Activated CD4-positive, CD25-positive, alpha-beta regulatory T cell treated with anti-CD3 and anti-CD28 coated beads, Interleukin-2, amount 50 U/mL, for 24 hours (primary cell): Measurements from ENCODE around the gene ACAP1.

Source experiments
- ATAC-seq, 2 donors: fragments of 150-1000 bp; cut with Tn5 transposase; one replicate each; pipeline ENCODE4 v1.10.0; 2021; ENCODE audit warnings: mild to moderate bottlenecking in 1 of 2, moderate library complexity in 1 of 2

ACAP1 gene

DNA sequence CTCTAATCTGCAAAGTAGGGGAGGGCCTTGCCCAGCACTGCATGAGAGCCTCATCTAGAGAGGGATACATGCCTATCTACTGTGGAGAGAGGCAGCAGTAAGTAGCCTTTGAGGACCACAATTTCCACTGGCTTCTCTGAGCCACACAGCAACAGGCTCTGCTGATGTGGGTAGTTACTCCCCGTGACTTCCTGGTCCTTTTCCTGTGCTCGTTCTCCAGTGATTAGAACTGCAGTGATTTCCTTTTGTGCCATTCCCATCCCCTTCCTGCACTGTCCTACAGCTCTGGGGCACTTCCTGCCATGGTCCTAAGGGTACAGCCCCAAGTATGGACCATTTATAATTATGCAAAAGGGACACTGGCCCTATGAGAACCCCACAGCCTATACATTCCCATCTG lies 55.0 kb downstream of the ACAP1 start:
- ATAC-seq: no peak

DNA sequence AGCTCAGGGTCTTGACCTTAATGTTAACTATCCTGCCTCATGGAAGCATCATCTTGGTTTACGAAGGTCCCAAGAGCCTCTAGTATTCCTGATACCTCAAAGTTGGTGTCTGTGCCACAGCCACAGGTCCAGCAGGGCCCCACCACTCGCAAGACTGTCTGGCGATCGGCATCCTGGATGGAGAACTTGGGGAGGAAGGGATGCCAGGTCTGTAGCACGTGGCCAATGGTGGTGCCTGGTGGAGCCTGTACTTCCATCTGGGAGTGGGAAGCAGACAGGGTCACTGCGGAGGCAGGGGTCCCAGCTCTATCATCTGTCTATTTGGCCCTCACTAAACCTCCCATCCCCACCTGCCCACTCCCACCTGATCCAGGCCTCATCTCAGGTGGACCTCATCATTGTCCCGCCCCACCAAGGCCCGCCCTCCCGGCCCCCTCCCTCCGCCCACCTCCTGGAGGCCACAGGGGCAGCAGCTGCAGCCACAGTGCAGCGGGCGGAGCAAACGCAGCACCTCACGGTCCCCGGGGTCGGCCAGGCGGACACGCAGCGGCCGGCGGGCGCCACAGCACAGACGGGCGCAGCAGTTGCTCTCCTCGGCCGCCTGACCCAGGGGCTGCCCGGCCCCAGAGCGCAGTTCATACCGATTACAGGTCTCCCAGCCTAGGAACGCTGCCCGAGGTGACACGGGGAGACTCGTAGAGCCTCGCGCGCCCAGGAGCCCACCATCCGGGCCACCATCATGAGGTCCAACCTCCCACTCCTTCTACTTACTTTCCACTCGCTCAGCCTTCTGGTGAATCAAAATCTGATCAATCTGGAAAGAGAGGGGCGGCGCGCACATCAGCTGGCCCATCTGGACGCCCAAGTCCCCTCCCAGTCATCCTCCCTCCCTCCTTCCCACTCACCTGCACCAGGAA lies 56.6 kb downstream of the ACAP1 start:
- no peak for ATAC-seq

DNA sequence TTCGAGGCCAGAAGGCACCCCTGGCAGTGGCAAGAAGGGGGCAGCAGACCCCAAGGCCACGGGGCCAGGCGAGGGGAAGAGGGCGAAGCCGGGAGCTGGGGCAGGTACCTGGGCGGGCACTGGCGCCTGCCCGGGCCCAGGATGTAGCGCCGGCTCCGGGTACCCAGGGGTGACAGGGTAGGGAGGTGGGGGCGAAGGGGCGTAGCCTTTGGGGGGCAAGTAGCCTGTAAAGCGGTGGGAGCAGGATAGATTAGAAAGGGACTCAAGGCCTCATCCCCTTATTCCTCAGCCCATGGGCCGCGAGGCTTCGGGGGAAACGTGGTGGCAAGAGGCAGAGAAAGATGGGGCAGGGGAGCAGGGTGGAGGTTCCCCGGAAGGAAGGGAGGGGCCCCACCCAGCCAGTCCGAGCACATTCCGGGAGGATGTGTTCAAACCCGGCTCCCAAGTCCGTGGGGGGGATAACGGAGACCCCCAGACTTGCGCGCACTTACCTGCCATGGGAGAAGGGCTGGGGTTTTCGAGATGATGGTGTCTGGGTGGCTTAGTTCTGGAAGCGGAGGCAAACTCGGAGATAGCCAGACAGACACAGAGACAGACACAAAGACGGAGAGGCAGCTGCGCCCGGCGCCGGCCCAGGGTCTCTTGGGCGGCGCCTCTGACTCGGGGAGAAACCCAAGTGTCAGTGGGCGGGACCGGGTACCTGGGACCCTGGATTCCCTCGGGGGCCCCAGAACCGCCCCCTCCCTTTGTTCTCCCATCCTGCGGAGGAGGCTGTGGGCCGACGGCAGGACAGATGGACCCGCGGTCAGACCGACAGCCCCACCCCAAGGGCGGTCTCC lies 57.5 kb downstream of the ACAP1 start:
- ATAC-seq: peak; percentile 50 to 55

DNA sequence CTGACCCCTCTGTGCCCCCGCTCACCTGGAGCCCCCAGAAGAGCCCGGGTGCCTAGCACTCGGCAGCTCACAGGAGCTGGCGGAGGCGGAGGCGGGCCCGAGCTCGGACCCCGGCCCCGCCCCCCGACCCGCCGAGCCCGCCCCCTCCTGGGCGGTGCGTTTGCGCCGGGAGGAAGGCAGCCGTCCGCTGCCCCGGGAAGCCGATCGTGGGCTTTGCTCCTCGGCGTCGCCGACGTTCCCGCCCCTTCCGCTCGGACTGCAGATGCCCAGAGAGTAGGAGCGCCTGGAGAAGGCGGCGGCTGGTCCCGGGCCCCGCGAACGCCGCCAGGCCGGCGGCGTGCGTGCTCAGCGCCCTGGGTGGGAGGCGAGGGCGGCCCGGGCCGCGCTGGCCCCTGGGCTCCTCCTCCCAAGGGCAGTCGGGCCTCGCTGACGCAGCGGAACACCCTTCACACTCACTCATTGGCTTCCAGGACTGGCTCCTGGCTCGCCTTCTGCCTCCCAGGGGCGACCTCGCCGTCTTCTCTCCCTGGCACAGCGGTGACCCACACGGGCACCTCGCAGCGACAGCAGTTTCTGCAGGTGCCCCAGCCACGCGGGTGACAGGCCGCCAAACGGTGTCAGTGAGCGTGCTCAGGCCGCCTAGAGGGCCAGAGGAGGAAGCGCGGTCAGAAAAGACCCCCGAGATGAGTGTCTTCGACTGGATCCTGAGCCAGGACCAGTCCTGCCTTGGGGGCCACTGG lies 58.3 kb downstream of the ACAP1 start, which contains the start of gene PLSCR3:
PLSCR3 (minus strand) TSS at position 74 of the 740 bp plus-strand sequence. CDS start 415 bp downstream, outside the sequence.
- ATAC-seq: peak; percentile 90

DNA sequence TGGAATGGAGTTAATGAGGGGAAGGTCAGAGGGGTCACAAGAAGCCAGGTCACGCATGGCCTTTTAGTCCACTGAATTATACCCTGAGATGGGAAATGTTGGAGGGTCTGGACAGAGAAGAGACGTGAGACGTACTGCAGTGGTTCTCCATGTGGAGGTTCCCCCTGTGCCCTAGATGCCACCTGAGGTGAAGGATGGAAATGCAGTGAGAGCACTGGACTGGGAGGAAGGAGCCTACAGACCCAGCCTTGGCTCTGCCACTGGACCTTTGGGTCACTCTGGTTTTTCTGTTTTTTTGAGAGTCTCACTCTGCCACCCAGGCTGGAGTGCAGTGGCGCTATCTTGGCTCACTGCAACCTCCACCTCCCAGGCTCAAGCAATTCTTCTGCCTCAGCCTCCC lies 59.8 kb downstream of the ACAP1 start:
- ATAC-seq: no peak

DNA sequence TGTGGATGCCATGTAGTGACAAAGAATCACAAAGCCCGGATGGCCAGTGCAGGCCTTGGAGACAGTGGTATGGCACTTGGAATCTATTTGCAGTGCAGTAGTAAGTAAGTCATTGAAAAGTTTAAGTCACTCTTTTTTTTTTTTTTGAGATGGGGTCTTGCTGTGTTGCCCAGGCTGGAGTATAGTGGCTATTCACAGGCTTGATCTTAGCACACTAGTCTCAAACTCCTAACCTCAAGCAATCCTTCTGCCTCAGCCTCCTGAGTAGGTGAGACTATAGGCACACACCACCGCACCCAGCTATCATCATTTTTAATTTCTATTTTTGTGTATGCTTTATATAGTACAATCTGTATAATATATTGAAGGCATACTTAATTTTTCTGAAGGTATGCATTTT lies 62.3 kb downstream of the ACAP1 start:
- ATAC-seq: no peak
